ENCODE data around the gene GLRX3.
"Not testable (repeated sequence)": the region's sequence is repeated elsewhere in the genome, so short reads cannot be mapped to it uniquely, and the experiment has no call there.

Gene GLRX3

DNA sequence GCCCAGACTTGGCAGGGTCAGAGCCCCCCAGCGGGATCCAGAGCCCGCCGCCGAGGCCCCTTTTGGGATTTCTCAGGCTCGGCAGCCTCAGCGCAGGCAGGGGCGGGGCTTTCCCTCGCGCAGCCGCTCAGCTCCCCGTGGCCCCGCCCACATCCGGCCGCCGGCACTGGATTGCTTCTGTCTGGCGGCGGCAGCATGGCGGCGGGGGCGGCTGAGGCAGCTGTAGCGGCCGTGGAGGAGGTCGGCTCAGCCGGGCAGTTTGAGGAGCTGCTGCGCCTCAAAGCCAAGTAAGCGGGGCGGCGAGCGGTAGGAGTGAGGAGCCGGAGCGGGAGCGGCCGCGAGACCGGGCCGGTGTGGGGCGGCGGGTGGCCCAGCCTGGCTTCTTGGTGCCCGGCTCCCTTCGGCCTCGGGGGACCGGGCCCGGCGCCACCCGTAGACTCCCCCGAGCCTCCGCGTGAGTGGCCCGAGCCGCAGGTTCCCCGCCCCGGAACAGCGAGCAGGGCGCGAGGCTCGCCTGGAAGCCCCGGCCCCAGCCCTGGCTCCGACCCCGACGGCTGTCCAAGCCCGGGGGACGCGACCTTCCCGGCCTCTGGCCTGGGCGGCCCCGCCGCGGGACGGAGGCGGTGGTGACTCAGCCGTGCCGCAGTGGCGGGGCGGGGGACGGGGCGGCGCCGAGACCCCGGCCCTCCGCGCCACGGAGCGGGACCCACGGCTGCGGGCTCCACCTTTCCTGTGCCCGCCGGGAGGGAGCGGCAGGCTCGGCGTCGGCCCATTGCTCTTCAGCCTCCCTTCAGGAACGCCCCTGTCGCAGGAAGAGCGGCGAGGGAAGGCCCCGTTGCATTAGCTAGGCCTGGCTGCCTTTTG is at the start of gene GLRX3:
TSS of gene GLRX3 (plus strand) at position 166 of the 864 bp plus-strand sequence. CDS start at position 196, 30 bp downstream.
- DNase-seq, result peak; percentile 83

DNA sequence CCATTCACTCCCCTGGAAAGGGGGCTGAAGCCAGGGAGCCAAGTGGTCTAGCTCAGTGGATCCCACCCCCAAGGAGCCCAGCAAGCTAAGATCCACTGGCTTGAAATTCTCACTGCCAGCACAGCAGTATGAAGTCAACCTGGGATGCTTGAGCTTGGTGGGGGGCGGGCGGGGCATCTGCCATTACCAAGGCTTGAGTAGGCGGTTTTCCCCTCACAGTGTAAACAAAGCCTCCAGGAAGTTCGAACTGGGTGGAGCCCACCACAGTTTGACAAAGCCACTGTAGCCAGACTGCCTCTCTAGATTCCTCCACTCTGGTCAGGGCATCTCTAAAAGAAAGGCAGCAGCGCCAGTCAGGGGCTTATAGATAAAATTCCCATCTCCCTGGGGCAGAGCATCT is 45.6 kb upstream of the GLRX3 start:
- not testable (repeated sequence) for DNase-seq

DNA sequence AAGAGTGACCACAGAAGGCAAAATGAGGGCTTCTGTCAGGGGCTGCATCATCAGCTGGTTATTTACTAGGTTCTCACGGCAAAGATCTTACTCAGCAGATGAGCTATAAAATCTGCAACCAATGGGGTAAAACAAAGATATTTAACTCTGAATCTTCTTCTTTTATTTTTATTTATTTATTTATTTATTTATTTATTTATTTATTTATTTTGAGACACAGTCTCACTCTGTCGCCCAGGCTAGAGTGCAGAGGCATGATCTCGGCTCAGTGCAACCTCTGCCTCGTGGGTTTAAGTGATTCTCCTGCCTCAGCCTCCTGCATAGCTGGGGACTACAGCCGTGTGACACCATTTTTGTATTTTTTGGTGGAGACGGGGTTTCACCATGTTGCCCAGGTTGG is 36.8 kb upstream of the GLRX3 start:
- DNase-seq, result no peak

DNA sequence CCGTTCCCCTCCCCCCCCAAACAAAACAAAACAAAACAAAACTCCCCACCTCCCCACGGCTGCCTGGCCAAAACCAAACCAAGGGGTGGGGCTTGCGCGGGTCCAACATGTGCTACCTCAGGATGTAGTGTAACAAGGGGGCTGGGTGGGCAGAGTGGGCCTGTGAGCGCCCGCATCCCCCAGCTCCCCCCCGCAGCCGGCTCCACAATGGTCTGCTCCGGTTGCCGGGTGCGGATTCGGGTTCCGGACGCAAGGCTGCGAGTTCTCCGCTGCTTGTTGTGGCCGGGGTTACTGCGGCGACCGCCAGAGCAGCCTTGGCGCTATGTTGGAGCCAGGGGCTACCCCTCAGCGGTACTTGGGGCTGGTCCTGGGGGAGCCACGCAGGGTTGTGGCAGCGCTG is 30.5 kb upstream of the GLRX3 start:
- no peak for DNase-seq

DNA sequence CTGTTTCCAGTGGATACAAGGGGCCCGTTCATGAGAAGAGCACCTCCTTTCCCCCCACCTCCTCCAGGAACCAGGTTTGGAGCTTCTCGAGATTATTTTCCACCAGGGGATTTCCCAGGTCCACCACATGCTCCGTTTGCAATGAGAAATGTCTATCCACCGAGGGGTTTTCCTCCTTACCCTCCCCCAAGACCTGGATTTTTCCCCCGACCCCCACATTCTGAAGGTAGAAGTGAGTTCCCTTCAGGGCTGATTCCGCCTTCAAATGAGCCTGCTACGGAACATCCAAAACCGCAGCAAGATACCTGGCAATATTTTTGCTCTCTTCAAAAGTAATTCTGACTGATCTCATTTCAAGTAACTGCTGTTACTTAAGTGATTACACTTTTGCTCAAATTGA is 28.0 kb upstream of the GLRX3 start:
- DNase-seq, result not testable (repeated sequence)

DNA sequence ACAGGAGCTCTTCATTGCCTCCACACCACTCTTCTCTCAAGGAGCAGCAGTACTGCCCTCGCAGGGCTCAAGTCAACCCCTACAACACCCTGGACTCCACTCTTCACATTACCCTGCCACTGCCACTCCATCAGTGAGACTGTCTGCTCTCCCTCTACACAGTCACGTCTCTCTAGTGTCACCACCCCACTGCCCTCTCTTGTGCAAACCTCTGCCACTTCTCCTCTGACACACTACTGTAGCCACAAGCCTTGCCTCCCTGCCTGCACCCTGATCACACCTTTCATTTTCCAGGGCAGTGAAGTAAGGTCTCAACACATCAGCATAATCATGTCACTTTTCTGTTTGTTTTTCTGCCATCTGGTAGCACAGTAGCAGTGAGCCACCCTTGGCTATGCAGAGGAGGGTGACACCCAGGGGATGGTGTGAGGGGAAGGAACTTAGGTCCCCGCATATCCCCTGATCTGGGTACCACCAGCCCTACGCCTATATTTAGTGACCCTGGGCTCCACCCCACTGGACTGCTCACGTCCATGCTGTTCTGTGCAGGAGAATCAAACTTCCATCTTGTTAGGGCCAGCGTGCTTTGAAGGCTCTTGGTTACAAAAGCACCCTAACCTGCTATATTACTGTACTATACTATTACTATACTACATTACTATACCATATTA is 27.1 kb upstream of the GLRX3 start:
- DNase-seq, result peak; percentile 0

DNA sequence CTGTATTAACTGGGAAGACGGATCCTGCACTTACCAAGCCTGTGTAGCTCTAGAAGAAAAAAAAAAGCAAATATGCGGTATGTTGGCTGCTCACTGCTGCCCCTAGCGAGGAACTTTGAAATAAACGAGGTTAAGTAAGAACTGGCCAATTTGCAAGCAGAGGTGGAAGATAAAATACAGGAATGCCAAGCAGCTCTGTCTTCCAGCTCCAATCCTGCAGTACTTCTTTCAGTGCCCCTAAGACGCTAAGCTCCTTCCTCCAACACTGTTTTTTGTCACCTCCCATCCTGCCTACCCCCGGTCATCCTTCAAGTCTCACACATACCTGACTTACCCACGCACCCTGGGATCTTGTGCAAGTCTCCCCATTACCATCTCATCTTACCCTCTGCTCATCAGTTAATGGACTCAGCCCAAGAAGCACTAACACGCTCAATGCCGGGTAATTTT is 26.4 kb upstream of the GLRX3 start:
- DNase-seq, result peak; percentile 61

DNA sequence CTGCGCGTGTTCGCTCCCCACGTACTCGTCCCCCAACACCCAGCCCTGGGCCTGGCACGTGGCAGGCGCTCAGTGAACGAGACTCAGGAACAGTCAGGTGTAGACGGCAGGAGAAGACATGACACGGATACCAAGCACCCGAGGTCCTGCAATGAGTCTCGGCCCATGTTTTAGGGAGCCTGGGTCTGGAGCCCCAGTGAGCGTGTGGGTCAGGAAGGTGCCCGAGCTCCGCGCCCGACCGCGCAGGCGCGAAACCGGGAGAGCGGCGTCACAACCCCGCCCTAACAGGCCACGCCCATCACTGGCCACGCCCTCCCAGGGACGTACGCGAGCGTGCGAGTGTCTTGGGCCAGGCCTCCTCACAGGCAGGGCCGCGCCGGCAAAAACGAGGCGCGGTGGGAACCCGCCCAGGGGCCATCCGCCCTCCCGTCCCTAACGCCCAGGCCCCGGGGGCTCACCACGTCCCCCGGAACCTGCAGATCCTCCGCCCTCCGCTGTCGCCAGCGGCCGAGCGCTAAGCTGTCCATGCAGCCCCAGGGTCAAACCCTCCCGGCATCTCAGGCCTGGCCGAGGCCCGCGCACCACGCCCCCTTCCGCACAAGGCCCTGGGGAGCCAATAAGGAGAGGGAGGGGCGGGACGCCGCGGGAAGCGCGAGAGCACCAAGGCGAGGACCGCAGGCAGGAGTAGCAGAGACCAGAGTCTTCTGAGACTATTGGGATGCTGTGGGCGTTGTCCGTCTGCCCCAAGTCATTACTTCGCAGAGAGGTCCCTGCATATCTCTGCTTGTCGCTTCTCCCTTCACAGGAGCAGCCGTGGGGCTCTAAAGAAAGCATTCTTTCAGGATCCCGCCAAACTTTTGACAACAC is 25.7 kb upstream of the GLRX3 start, which contains the start of gene C10orf143:
TSS of gene C10orf143 (minus strand) at position 585 of the 867 bp plus-strand sequence. CDS start at position 527, 58 bp downstream.
- DNase-seq, result peak; percentile 90

DNA sequence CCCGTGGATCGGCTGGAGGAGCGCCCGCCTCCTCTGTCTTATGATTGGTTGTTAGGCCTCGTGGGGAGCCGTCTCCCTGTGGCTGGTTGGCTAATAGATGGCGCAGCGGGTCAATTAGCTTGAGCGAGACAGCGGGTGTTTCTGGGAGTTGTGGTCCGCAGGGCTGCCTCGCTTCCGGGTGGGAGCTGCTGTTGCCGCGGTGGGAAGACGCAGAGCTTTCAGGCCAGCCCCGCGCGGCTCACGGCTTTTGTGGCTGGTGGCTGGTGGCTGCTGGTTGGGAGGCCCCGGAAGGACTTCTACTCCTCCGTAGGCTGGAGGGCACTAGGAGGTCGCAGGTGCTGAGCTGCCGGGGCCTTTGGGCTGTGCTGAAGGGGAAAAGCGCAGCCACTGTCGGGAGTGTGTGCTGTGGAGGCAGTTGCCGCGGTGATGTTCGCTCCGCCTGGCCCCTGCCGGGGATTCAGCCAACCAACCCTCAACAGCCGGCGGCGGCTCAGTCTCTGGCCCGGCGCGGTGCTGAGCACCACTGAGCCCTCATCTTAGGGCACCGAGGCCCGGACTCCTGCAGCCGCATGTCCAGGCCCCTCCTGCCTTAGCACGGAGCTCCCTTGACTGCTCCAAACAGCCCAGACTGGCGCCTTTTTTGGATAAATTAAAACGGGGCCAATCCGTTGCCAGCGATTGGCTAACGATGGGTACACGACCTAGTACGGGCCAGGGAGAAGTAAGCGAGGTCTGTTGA is 24.9 kb upstream of the GLRX3 start:
- peak; percentile 95 for DNase-seq

DNA sequence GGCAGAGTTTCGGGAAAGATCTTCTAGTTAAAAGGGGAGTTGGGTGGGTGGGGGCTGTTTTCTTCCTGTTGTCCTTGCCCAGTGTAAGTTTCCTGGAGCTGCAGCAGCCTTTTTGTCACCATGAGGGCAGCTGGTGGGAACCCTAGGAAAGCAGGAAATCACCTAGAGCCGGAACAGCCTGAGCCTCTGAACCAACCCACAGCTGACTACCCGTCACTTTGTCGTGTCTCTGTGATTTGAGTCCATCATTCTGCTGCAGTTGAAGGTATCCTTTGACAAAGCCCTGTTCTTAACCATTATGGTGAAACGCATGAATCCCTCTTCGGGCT is 24.4 kb upstream of the GLRX3 start:
- DNase-seq, result no peak

DNA sequence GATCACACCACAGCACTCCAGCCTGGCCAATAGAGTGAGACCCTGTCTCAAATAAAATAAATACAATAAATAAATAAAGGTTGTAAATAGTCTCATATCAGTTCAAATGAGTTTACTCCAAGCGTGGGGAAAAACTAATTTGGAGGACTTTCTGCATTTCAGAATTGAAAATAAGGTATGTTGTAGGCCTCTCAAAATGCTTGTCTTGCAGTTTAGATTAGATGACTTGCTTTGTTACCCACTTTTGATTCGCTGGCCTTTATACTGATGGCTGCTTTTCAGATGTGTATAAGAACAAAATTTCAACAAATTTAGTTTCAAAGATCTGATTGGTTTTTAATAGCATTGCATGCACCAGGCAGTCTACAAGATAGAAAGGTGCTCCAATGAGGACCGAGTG is 23.4 kb upstream of the GLRX3 start:
- DNase-seq, result no peak

DNA sequence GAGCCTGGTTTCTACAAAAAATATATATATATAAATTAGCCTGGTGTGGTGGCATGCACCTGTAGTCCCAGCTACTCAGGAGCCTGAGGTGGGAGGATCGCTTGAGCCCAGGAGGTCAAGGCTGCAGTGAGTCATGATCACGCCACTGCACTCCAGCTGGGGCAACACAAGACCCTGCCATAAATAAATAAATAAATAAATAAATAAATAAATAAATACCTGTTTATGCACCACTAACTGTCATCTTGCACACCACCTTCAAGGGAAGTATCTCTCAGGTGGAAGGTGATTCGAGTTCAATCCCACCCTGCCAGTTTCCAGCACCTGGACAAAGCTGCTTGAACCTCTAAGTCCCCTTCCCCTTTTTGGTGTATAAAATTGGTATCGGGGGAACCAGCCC is 19.2 kb upstream of the GLRX3 start:
- not testable (repeated sequence) for DNase-seq

DNA sequence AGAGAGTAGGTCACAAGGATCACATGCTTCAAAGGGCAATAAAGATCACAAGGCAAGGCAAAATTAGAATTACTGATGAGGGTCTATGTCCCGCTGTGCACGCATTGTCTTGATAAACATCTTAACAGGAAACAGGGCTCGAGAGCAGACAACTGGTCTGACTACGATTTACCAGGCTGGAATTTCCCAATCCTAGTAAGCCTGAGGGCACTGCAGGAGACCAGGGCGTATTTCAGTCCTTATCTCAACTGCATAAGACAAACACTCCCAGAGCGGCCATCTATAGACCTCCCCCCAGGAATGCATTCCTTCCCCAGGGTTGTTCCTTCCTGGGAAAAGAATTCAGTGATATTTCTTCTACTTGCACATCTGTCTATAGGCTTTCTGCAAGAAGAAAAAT is 18.7 kb upstream of the GLRX3 start:
- DNase-seq, result not testable (repeated sequence)

DNA sequence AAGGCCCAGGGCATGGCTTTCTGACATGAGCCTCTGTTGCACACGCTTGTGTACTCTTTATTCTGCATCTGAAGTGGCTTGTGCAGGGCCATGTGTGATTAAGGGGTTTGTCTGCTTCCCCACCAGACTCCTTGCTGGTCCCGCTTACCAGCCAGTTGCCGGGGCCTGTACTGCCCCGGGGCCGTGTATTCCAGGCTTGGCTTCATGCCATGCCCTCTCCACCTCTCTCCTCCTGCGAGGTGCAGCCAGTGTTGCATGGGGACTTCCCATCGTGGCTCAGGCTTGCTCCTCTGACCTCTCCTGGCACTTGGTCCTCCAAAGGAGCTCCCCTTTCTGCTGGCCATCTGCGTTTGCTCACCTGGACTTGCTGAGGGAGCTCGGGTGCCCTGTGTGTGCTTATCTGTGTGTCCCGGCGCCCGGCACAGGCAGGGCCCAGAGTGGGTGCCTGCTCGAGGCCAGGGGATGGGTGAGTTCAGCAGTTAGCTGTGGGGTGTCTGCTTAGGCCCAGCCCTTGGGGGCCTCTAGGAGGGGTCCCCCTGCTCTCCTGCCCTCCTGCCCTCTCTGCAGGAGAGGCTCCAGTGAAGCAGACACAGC is 14.6 kb upstream of the GLRX3 start:
- peak; percentile 4 for DNase-seq

DNA sequence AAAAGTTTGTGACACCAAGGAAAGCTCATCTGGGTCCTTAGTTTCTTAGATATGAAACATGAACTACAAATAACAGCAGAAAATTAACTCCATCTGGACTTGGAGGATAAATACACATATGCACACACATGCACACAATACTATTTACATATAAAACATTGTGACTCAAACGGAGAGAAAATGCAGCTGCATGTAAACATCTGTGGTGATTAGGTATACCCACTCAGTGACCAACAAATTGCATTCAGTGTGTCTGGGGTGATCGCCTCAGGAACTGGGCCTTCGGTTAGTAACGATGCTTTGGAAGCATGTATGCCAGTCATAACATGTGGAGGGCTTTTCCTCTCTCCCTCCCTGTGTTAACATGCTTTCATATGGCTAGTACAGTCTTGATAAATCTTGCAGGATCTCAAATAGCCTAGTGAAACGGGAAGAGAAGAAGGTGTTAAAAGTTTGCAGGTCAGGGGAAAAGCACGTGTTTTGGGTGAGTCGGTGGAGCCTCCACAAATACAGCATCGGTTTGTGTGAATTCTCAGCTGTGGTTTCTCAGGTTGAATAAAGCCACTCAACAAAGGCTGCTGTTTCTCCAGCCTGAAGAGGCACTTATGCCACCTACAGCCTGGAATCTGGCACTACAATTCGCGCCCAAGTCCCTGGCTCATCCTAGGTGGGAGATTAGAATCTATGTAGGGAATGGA is 8.7 kb upstream of the GLRX3 start:
- peak; percentile 65 for DNase-seq

DNA sequence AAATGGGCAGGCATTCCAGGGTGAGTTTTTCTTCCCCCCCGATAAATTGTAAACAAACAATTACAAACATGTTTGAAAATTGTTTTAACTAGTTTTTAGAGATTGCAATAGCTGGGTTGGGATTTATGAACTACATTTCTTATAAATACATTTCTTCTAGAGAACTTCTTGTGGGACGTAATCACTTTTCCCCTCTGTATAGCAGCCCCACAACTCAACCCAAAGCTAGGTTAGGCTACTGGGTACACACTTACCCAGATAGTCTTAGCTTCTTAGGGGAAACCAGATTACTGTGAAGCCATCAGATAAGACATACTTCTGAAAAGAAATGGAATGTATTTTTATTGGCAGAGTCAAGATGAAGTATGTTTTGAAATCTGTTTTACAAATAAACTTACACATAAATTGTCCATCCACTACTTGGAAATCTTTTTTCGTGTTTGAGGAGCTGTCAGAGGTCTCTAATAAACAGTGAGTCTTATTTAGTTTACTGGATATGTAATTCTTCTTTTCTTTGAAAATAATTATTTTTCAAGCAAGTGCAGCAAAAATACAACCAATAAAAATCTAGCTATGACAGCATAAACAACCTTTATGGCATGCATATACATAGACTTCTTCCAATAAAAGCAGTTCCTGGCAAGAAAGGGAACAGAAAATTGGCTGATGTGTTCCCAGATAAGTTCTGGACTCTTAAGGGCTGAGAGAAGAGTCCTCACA is 8.0 kb upstream of the GLRX3 start:
- no peak for DNase-seq

DNA sequence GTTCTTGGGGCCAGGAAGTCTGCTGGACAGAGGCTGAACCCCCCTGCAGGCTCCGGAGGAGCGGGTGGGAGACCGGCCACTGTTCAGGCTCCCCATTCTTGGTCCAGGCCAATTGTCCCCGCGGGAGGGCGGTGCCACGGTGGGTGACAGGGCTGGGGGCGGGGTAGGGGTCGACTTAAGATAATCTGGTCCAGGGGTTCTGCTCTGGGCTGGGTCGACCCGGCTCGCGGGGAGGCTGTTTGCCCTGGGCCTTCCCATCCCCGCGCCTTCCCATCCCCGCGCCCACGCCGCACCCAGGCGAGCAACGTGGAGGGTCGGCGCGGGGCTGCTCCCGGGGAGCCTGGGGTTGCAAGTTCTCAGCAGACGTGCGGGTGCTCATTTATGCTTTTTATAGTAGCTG is 7.3 kb upstream of the GLRX3 start:
- no peak for DNase-seq

DNA sequence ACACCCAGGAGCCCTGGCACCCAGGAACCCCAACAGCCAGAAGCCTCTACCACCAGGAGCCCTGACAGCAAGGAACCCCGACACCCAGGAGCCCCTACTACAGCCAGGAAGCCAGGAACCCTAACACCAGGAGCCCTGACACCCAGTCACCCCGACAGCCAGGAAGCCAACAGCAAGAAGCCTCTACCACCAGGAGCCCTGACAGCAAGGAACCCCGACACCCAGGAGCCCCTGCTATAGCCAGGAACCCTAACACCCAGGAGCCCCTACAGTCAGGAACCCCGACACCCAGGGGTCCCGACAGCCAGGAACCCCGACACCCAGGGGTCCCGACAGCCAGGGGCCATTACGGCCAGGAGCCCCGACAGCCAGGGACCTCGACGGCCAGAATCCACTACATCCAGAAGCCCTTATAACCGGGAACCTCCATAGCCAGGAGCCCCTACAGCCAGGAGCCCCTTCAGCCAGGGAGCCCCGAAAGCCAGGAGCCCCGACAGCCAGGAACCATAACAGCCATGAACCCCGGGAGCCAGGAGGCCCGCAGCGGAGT is 440 bp upstream of the GLRX3 start:
- no peak for DNase-seq

DNA sequence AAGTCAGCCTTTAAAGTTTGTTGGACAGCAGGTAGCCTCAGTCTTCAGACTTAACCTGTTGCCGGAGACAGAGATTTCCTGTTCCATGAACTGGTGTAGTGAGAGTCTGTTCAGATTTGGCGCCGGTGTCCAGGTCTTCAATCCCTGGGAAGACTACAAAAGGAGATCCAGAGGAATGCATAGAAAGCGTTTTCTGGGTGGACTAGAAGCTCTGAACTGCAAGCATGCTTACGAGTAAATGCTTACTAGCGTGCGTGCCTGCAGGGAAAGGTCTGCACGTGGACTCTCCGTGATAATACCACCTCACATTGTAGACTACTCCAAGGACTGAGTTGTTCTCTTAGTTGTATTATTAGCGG is 878 bp downstream of the GLRX3 start:
- DNase-seq, result peak; percentile 23

DNA sequence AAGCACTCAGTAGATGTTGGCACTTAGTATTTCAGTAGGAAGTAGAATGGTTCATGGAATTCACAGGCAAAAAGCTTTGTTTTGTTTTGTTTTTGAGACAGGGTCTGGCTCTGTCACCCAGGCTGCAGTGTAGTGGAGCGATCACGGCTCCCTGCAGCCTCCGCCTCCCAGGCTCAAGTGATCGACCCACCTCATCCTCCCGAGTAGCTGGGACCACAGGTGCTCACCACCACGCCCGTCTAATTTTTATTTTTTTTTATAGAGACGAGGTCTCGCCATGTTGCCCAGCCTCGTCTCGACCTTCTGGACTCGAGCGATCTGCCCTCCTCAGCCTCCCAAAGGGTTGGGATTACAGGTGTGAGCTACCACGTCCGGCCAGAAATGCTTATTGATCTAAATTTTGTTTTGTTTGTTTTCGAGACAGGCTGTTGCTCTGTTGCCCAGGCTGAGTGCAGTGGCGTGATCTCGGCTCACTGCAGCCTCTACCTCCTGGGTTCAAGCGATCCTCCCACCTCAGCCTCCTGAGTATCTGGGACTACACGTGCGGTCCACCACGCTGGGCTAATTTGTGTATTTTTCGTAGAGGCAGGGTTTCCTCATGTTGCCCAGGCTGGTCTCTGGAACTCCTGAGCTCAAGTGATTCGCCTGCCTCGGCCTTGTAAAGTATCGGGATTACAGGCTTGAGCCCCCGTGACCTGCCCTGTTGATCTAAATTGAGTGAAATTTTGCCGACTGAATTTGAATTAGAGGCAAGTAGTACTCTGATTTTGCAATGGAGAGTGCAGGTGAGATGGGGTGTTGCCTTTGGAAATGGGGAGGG is 1.7 kb downstream of the GLRX3 start:
- no peak for DNase-seq
